CD4-positive, alpha-beta T cell treated with Interferon alpha-2 for 1 hour (primary cell): ENCODE results near the gene GPC6.

Experiments used
- DNase-seq, 2 donors: peaks; one replicate each; pipeline ENCODE4 v3.0.0-alpha.2; 2020 to 2022

Gene GPC6

GRCh38 chr13:93624311-93624777, 397.7 kb downstream of the GPC6 start:
- no peak for DNase-seq

- DNase-seq = no peak
Observed at GRCh38 chr13:93625536-93625935, 398.9 kb downstream of the GPC6 start.

DNA sequence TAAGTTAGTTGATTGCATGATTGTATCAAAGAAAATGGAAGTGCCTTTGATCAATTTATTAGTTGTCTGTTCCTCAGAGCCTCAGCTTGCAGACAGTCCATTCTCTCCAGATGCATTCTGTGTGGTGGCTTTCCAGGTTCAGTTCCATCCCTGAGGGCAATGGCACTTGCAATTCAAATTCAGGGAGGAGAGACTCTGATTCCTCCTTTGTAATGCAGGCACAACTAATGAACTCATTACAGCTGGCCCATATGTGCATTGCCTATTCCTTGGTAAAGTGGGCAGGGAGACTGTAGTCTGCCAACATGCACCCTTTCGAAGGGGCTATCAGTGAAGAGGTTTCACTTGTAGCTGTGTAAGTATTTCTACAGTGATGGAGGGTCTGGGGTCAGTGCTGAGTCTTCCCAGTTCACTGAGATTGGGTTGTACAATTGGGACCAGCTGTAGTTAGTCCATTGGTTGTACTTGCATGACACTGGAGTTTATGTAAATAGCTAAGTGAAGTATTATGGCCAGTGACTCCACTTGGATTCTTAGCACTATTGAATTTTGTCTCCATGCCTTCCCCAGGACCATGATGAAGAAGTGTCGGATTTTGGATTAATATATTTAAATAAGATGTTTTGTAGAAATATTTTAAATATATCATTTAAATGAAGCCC, 401.7 kb downstream of the GPC6 start:
- no peak for DNase-seq

- DNase-seq = no peak
Observed at GRCh38 chr13:93635616-93636032, 409.0 kb downstream of the GPC6 start.

DNA sequence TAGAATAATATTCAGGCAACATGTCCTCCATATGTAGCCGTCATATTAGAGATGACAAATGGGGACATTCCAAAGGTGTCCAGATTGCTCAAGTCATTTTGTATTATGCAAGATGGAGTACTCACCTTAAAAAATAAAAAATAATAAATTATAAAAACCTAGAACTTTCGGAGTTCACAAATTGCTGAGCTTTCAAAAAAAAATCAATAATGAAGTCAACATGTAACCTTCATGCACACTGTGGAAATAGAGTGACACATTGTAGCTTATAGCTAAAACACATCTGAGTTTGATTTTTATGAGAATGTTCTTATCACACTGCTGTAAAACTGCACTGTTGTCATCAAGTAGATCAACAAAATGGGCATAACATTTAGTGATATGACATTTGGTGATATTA, 411.2 kb downstream of the GPC6 start:
- no peak for DNase-seq

GRCh38 chr13:93640452-93640851, 413.8 kb downstream of the GPC6 start:
- DNase-seq = no peak

- no peak for DNase-seq
Observed at GRCh38 chr13:93646245-93646644, 419.6 kb downstream of the GPC6 start.

- no peak for DNase-seq
Observed at GRCh38 chr13:93649496-93649895, 422.9 kb downstream of the GPC6 start.

DNA sequence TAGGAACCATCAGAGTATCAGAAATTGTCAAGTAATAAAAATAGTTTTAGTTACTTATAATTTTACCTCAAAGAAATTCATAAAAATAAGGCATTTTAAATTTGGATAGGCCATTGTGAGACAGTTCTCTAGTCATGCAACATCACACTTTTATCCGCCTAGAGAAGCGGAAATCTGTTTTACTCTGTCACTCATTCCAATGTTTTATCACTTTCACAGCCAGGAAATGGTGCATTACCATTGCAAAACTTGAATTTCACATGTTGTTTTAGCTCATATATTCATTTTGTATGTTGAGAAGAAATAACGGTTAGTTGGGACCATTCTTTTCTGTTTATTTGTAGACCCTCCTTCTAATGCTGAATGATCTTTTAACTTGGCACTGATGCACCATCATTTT, 427.2 kb downstream of the GPC6 start:
- no peak for DNase-seq

GRCh38 chr13:93655154-93655553, 428.5 kb downstream of the GPC6 start:
- DNase-seq = no peak

DNA sequence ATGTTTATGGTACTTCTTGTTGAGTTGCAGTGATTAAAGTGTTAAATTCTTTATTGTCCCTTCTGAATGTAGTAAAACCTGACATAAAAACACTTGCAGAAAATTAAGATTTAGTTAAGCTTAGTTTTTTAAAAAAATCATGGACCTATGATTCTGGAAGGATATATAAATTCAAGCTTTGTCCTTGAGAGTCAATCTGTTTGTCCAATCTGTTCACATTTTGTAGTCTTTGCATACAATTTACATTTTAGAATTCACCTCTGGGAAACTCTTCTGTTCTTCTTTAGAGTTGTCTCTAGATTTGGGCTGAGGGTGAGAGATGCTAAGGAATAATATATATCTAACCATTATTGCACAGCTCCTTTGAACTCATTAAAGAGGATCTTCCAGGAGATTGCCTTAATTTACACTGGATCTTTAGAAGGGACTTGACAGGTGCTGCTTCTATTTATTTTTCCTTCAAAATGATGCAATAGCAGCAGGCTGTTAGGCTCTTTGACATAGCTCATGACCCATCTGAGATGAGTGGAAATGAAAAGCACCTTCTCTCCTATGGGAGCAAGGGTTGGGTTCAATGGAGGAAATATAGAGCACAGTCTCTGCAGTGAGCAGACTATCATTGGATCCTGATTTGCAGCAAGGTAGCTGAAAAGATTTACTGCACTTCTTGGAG, 433.9 kb downstream of the GPC6 start:
- DNase-seq = no peak

- no peak for DNase-seq
Observed at GRCh38 chr13:93670866-93671265, 444.3 kb downstream of the GPC6 start.

DNA sequence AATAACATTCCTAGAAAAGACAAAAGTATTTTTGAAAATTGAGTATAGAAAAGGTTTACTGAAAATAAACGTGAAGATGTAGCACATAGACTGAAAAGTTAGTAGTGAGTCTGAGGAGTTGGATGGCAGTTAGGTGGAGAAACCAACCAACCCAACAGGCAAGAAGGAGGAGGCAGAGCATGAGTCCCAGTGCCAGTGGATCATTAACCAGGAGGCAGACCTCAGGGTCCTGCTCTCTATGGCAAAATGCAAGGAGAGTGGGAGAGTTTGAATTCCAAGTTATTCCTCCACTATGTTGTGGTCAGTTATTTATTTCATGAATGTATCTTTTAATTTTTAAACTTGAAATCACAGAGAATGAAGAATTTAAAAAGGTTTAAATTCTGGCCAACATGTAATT, 446.4 kb downstream of the GPC6 start:
- no peak for DNase-seq

- no peak for DNase-seq
Observed at GRCh38 chr13:93673885-93674284, 447.3 kb downstream of the GPC6 start.

DNA sequence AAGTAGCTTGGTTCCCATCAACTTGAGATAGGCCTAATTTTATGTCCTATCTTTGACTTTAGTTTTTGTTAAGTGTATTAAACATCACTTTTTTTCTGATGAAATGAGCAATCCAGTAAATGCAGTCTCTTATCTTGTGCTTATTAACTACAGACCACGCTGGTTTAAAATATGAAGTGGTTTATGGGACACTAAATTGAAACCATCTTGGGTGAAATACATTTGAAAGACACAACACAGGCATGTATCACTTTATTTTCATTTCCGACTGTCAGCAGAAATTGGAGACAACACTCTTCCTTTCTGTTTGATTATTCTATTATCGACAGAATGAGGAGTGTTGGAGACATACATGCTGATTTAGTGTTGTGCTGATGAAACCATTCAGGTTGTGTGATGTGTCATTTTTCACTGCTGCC, 447.7 kb downstream of the GPC6 start:
- no peak for DNase-seq

DNA sequence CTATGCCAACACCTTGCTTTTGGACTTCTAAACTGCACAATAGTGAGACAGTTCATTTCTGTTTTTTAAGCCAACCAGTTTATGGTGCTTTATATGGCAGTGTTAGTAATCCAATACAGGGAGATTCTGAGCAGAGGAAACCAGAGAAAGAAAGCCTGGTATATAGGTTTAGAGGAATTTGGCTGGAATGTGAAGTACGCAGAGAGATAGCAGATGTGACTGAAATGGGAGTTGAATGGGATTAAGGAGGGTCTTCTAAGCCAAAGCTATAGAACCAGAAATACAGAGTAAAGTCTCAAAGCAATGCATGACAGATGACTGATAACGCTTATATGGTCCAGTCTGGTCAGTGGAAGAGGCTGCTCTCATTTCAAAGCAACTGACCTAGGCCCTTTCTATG, 453.7 kb downstream of the GPC6 start:
- no peak for DNase-seq

- no peak for DNase-seq
Observed at GRCh38 chr13:93685900-93686299, 459.3 kb downstream of the GPC6 start.

GRCh38 chr13:93686399-93686798, 459.8 kb downstream of the GPC6 start:
- no peak for DNase-seq

DNA sequence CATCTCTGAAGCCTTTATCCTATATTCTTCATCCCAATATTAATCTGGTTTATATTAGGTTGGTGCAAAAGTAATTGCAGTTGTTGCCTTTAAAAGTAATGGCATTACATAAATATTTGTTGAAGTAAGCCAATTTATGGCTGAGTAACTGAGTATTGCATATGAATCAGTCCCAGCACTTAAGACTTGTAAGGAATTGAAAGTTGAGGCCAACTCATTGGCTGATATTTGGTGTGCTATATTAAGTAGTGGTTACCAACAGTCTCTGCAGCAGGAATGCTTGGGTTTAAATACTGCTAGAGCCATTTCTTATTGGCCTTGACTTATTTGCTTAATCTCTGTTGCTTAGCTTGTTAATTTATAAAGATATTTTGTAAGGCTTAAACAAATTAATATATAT, 460.7 kb downstream of the GPC6 start:
- no peak for DNase-seq

DNA sequence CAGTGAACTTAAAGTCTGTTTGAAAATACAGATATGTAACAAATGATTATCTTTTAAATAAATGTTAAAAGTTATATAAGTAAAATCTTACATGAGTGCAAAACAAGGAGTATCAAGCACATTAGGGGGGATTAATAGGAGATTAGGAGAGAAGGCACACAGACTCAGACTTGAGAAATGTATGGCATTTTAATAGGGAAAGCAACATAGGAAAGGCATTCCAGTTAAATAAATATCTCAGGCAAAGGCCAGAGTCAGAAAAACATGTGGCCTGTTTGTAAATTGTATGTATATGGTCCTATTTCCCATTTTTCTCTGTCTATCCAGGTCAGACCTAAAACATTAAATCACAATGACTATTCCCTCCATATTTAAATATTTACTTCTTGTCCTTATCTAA, 462.7 kb downstream of the GPC6 start:
- no peak for DNase-seq

DNA sequence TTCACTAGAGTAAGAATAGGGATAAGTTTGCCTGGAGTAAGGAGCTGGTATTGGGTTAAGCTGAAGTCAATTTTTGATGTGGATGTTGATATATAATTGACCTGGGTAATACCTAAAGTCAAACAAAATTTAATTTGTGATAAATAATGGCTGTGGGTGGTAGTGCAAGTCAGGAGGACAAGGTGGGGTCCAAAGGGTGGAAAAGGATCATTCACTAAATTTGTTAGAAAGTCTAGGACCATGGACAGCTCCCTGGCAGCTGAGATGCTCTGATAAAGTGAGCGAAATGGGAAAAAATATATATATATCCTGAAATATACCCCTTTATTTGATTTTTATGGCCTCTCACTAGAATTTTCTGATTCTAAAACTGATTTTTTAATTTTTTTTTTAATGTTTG, 463.5 kb downstream of the GPC6 start:
- DNase-seq = no peak

DNA sequence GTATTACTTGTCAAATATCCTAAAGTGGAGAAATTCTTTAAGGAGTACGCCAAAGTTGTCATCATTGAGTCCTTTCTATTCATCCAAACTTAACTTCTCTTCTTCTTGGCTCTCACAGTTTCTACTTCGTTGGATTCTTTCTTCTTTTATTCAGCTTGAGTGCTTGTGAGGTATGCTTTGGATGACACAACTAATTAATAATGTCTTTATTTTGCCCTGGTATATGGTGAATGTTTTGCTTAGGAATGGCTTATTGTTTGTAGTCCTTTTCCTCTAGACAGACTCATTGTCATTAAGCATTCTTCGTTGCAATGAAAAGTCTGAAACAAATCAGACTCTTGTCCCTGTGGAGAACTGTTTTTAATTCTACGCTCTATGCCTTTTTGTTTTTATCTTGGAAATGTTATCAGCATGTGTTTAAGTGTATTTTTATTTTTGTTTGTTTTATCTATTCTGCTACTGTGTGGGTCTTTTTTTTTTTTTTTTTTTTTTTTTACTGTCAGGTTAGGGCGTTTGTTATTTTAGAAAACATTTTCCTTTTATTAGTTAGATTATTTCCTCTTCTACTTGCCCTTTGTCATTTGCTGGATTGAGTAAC, 471.5 kb downstream of the GPC6 start:
- DNase-seq = no peak

- DNase-seq = no peak
Observed at GRCh38 chr13:93700115-93700514, 473.5 kb downstream of the GPC6 start.

DNA sequence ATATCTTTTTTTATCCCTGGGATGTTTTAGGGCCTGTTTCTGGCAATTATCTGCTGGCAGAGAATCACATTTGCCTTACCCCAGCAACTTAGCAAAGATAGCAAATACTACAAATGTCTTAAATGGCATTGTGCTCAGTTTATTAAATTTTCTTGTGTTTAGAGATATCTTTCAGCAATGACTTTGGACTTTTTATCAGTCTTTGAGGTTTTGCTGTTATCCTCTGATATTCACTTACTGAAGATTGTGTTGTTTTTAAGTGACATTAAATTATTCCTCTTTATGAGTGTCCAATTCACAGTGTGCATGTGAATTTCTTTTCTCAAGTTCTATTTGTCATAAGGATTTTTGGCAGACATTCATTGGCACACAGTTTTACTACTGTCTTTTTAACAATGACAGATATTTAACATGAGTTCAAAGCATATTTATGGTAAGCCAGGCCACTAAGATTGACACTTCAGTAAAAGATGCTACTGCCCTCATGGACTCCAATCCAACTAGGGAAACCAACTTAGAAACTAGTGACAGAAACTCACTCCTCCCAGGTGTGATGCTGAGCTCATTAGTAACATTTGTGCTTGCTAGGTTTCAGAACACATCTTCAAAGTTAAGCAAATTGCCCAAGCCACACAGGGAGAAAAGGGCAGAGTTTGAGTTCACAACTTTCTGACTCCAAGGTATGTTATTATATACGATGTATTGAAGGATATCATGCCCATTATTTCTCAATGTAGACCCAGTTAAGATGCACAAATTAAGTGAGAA, 481.9 kb downstream of the GPC6 start:
- DNase-seq = no peak
